ENCODE results near the gene GABRB2. TPM values are rescaled to one million over a fixed set of nuclear protein-coding genes. Genes with fewer than 3 reads are reported as not detected.

Gene GABRB2
- polyA plus RNA-seq, 3 donors from 2014 or later: not detected

DNA sequence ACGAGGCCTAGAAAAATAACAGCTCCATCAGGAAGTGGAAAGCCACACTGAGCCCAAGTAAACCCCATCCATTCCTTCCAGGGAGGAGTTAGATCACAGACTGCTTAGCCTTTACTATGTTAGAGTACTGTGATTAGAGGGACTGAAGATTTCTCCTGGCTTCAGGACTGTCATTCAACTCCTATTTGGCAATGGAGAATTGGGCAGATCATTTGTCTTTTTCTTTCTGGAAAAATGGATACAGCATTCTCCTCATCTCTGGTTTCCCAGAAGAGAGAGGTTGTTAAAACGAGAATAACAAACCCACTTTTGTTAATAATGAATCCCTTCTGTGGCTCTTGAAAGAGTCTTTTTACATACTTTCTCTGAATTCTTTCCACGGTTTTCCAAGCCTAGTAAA lies 150.4 kb downstream of the GABRB2 start:
- H3K4me3 Mint-ChIP-seq: no peak overlapping the region
- H3K36me3 Mint-ChIP-seq: no peaks in the 10 kb centered on the region

GRCh38 chr5:161391724-161392123 lies 154.8 kb downstream of the GABRB2 start:
- no peaks in the 10 kb centered on the region for H3K36me3 Mint-ChIP-seq
- H3K4me1 Mint-ChIP-seq: no peaks in the 10 kb centered on the region
- H3K4me3 Mint-ChIP-seq: no peak overlapping the region
- no peak for DNase-seq
- H3K27me3 Mint-ChIP-seq (ENCODE audit: low read depth in 3 of 3): no peaks in the 10 kb centered on the region
- H3K27ac Mint-ChIP-seq: no peak overlapping the region
- H3K9me3 Mint-ChIP-seq: peaks cover 0 to 8% (median 4%) of the 10 kb centered on the region in 6 donors

More for the DNA sequence above, 150.4 kb downstream of the GABRB2 start:
- Mint-ChIP-seq H3K27me3 (ENCODE audit: low read depth in 3 of 3) (no peaks in the 10 kb centered on the region), H3K9me3 (peaks cover 0 to 14% (median 5%) of the 10 kb centered on the region in 6 donors), H3K27ac (no peak overlapping the region), H3K4me1 (no peaks in the 10 kb centered on the region)
- DNase-seq: no peak

GRCh38 chr5:161391016-161391415 lies 155.5 kb downstream of the GABRB2 start:
- Mint-ChIP-seq H3K9me3 (peaks cover 0 to 8% (median 4%) of the 10 kb centered on the region in 6 donors), H3K4me1 (no peaks in the 10 kb centered on the region), H3K27ac (peak overlapping the region in 1 of 6 donors; percentile 17), H3K27me3 (ENCODE audit: low read depth in 3 of 3) (no peaks in the 10 kb centered on the region), H3K36me3 (no peaks in the 10 kb centered on the region), H3K4me3 (no peak overlapping the region)
- no peak for DNase-seq

GRCh38 chr5:161387121-161387520 lies 159.4 kb downstream of the GABRB2 start:
- DNase-seq: no peak
- Mint-ChIP-seq H3K9me3 (peaks cover 0 to 13% (median 1%) of the 10 kb centered on the region in 6 donors), H3K36me3 (no peaks in the 10 kb centered on the region), H3K4me1 (no peaks in the 10 kb centered on the region), H3K27me3 (ENCODE audit: low read depth in 3 of 3) (no peaks in the 10 kb centered on the region), H3K27ac (no peak overlapping the region), H3K4me3 (no peak overlapping the region)

DNA sequence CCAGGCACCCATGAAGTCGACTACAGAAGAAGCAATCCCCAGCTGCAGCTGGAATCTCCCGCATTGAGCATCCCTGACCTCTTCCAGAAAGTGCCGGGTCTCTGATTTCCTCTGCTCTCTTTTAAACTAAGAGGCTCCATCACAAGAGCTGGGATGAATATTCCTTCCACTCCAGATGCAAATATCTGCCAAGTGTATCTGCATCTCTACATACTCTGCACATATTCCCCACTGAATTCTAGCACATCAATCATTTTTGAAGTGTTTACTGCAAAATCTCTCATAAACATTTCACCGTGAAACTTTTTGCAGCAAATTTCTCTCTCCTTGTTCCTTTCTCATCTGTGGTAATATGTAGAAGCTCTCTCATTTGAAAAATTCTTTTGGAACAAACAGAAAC lies 161.5 kb downstream of the GABRB2 start:
- Mint-ChIP-seq H3K4me1 (no peaks in the 10 kb centered on the region), H3K36me3 (no peaks in the 10 kb centered on the region), H3K9me3 (peaks cover 0 to 6% (median under 1%) of the 10 kb centered on the region in 6 donors), H3K27ac (no peak overlapping the region), H3K4me3 (no peak overlapping the region), H3K27me3 (ENCODE audit: low read depth in 3 of 3) (no peaks in the 10 kb centered on the region)
- no peak for DNase-seq

GRCh38 chr5:161382685-161383084 lies 163.8 kb downstream of the GABRB2 start:
- H3K27me3 Mint-ChIP-seq (ENCODE audit: low read depth in 3 of 3): no peaks in the 10 kb centered on the region
- peaks cover 0 to 9% (median 0%) of the 10 kb centered on the region in 6 donors for H3K9me3 Mint-ChIP-seq
- H3K27ac Mint-ChIP-seq: no peak overlapping the region
- no peaks in the 10 kb centered on the region for H3K36me3 Mint-ChIP-seq
- no peak for DNase-seq
- no peaks in the 10 kb centered on the region for H3K4me1 Mint-ChIP-seq
- no peak overlapping the region for H3K4me3 Mint-ChIP-seq

- no peak overlapping the region for H3K4me3 Mint-ChIP-seq
- H3K27me3 Mint-ChIP-seq (ENCODE audit: low read depth in 3 of 3): no peaks in the 10 kb centered on the region
- no peak overlapping the region for H3K27ac Mint-ChIP-seq
- no peaks in the 10 kb centered on the region for H3K4me1 Mint-ChIP-seq
- no peaks in the 10 kb centered on the region for H3K36me3 Mint-ChIP-seq
- H3K9me3 Mint-ChIP-seq: peaks cover 0 to 9% (median 0%) of the 10 kb centered on the region in 6 donors
- DNase-seq: no peak
Measured at GRCh38 chr5:161380486-161380885, 166.0 kb downstream of the GABRB2 start.

- Mint-ChIP-seq H3K4me1 (no peaks in the 10 kb centered on the region), H3K4me3 (no peak overlapping the region), H3K27me3 (ENCODE audit: low read depth in 3 of 3) (no peaks in the 10 kb centered on the region), H3K9me3 (peaks cover 0 to 9% (median 1%) of the 10 kb centered on the region in 6 donors), H3K36me3 (no peaks in the 10 kb centered on the region), H3K27ac (no peak overlapping the region)
- DNase-seq: no peak
Measured at GRCh38 chr5:161378701-161379100, 167.8 kb downstream of the GABRB2 start.

GRCh38 chr5:161376034-161376433 lies 170.5 kb downstream of the GABRB2 start:
- peaks cover 0 to 8% (median 1%) of the 10 kb centered on the region in 6 donors for H3K9me3 Mint-ChIP-seq
- H3K4me1 Mint-ChIP-seq: no peaks in the 10 kb centered on the region
- no peaks in the 10 kb centered on the region for H3K36me3 Mint-ChIP-seq
- no peaks in the 10 kb centered on the region for H3K27me3 Mint-ChIP-seq (ENCODE audit: low read depth in 3 of 3)
- DNase-seq: no peak
- H3K4me3 Mint-ChIP-seq: no peak overlapping the region
- no peak overlapping the region for H3K27ac Mint-ChIP-seq

GRCh38 chr5:161373345-161373707 lies 173.2 kb downstream of the GABRB2 start:
- H3K27ac Mint-ChIP-seq: no peak overlapping the region
- H3K36me3 Mint-ChIP-seq: no peaks in the 10 kb centered on the region
- H3K4me3 Mint-ChIP-seq: no peak overlapping the region
- no peaks in the 10 kb centered on the region for H3K4me1 Mint-ChIP-seq
- H3K27me3 Mint-ChIP-seq (ENCODE audit: low read depth in 3 of 3): no peaks in the 10 kb centered on the region
- no peak for DNase-seq
- H3K9me3 Mint-ChIP-seq: peaks cover 0 to 9% (median 1%) of the 10 kb centered on the region in 6 donors

DNA sequence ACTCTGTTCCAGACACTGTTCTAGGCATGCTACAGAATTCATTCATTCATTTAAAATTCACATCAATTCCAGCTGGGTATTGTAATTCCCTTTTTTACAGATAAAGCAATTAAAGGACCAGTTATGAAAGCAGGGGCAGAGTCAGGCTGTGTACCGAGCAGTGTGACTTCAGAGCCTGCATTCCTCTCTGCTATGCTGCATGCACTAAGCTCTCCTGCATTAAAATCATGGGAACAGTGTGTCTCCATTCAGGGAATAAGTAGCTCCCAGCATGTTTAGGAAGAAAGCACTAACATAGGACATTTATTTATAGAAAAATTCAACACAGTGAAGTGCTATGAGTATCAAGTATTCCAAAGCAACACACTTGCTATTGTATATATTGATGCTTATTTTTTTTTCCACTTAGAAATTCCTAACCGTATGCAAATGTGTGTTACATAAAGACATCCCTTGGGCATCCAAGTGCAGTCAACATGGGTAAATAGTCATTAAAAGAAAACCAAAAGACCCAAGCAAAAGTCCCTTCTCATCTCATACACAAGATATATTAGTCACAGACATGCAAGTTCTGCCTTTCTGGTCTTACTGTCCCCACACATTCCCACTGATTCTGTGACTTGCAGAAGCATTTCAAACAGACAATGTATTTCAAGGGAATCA lies 173.7 kb downstream of the GABRB2 start:
- no peak for DNase-seq
- no peaks in the 10 kb centered on the region for H3K27me3 Mint-ChIP-seq (ENCODE audit: low read depth in 3 of 3)
- no peaks in the 10 kb centered on the region for H3K36me3 Mint-ChIP-seq
- no peak overlapping the region for H3K4me3 Mint-ChIP-seq
- H3K9me3 Mint-ChIP-seq: peaks cover 0 to 9% (median 1%) of the 10 kb centered on the region in 6 donors
- no peak overlapping the region for H3K27ac Mint-ChIP-seq
- H3K4me1 Mint-ChIP-seq: no peaks in the 10 kb centered on the region

DNA sequence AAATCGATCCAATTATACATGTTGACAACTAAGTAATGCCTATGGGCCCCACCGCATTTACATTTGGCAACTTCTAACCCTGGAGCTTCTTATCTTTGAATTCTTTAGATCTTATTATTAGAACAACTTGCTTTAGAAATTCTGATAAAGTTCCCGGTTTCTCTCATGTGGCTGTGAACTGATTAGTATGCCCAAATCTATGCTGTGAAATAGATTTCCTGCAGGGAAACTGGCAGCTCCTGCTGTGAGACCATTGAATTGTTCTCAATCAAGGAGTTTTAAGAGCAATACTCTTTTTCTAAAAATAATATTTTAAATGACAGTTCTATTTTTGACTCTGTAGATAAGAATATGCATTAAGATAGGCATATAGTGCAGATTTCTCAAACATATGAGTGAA lies 177.5 kb downstream of the GABRB2 start:
- no peak overlapping the region for H3K27ac Mint-ChIP-seq
- peaks cover 0 to 13% (median 0%) of the 10 kb centered on the region in 6 donors for H3K9me3 Mint-ChIP-seq
- DNase-seq: no peak
- H3K36me3 Mint-ChIP-seq: no peaks in the 10 kb centered on the region
- no peak overlapping the region for H3K4me3 Mint-ChIP-seq
- no peaks in the 10 kb centered on the region for H3K27me3 Mint-ChIP-seq (ENCODE audit: low read depth in 3 of 3)
- H3K4me1 Mint-ChIP-seq: no peaks in the 10 kb centered on the region

GRCh38 chr5:161358446-161358845 lies 188.1 kb downstream of the GABRB2 start:
- Mint-ChIP-seq H3K27me3 (ENCODE audit: low read depth in 3 of 3) (peaks cover 0 to 1% (median 0%) of the 10 kb centered on the region in 3 donors), H3K9me3 (peaks cover 0 to 5% (median 1%) of the 10 kb centered on the region in 6 donors), H3K27ac (no peak overlapping the region), H3K4me3 (no peak overlapping the region), H3K4me1 (no peaks in the 10 kb centered on the region), H3K36me3 (no peaks in the 10 kb centered on the region)
- DNase-seq: no peak

DNA sequence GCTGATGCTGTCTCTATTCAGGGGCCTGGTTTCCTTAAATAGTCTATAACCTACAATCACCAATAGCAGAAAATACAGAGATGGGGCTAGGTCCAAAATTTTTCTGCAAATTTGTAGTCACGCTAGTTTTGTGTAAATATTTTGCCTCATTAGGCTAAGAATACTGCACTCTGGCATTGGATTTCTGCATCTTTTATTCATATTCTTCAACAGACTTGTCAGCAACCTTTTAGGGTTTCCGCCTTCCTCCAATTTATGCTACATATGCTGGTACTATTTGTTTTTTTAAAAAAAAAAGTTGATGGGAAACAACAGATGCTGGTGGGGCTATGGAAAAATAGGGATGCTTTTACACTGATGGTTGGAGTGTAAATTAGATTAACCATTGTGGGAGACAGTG lies 202.3 kb downstream of the GABRB2 start:
- H3K4me3 Mint-ChIP-seq: no peak overlapping the region
- no peak for DNase-seq
- H3K9me3 Mint-ChIP-seq: peaks cover 1 to 18% (median 6%) of the 10 kb centered on the region in 6 donors
- no peaks in the 10 kb centered on the region for H3K36me3 Mint-ChIP-seq
- no peaks in the 10 kb centered on the region for H3K4me1 Mint-ChIP-seq
- H3K27me3 Mint-ChIP-seq (ENCODE audit: low read depth in 3 of 3): no peaks in the 10 kb centered on the region
- no peak overlapping the region for H3K27ac Mint-ChIP-seq

- Mint-ChIP-seq H3K9me3 (peaks cover 1 to 13% (median 4%) of the 10 kb centered on the region in 6 donors), H3K36me3 (no peaks in the 10 kb centered on the region), H3K4me1 (no peaks in the 10 kb centered on the region), H3K4me3 (no peak overlapping the region), H3K27ac (no peak overlapping the region), H3K27me3 (ENCODE audit: low read depth in 3 of 3) (no peaks in the 10 kb centered on the region)
- DNase-seq: no peak
Measured at GRCh38 chr5:161342886-161343285, 203.6 kb downstream of the GABRB2 start.

Measured in immature natural killer cell (primary cell).